GM19397 (cell line): Measurements from ENCODE around the gene RHEB.

Experiments used
- ATAC-seq: cut with Tn5 transposase; IDR thresholded peaks from one replicate; pipeline ENCODE4 v1.9.1; 2021; ENCODE audit warnings: mild to moderate bottlenecking, moderate library complexity; ENCODE audit not compliant: unreplicated experiment

RHEB gene

DNA sequence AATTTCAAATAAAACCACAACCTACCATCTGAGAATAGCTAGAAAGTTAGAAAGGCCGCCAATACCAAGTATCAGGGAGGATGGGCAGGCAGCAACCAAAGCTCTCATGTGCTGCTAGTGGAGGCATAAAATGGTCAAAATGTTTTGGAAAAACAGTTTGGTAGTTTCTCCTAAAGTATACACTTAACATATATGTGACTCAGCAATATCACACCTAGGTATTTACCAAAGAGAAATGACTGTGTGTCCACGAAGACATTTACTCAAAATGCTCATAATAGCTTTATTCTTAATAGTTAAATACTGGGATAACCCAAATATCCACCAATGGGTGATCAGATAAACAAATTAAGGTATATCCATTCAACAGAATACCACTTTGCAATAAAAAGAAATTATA, 14.3 kb downstream of the RHEB start:
- no peak for ATAC-seq

GRCh38 chr7:151504715-151505326, 14.9 kb downstream of the RHEB start:
- ATAC-seq, result no peak

DNA sequence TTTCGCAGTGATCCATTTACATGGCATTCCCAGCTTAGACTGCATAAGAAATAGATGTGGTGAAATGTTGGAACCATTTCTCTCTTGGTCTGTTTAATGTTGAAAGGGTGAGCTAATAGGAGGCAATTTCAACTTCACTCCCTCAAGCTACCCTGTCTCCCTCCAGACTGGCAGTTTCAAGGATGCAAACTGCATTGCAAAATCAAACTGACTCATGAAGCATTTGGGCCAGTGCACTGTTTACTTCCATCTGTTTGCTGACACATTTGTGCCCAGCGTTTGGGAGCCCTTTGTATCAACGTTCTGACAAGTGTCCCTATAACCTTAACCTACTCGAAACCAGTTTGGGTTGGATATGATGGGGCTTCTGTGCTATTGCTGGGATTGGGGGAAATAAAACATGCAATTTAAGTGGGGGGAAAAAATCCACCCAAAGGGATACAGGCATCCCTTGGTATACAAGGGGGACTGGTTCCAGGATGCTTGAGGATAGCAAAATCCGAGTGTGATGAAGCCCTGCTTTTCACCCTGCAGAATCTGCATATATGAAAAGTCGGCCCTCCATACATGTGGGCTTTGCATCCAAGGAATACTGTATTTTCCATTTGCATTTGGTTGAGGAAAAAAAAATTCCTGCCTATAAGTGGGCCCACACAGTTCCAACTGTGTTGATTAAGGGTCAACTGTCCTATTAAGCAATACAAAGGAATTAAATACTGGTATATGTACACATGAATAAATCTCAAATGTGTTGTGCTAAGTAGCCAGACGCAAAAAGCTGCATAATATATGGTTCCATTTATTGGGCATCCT, 15.6 kb downstream of the RHEB start:
- no peak for ATAC-seq

- ATAC-seq, result no peak
These were observed 18.0 kb downstream of the RHEB start for GRCh38 chr7:151501676-151502075.

DNA sequence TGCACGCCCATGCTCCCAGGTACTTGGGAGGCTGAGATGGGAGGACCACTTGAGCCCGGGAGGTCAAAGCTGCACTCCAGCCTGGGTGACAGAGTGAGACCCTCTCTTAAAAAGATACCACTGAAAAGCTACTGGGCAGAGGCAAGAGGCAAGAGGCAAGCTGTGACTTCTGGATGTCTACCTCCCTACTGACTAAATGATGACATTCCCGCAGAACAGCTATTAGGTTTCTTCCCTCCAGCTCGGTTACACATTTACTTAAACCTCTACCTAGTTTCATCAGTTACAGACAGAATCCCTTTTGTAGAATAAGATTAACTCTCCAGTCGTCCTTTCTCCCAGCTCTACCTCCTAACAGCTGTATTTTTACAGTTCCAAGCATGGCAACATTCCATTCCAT, 21.2 kb downstream of the RHEB start:
- ATAC-seq, result no peak

DNA sequence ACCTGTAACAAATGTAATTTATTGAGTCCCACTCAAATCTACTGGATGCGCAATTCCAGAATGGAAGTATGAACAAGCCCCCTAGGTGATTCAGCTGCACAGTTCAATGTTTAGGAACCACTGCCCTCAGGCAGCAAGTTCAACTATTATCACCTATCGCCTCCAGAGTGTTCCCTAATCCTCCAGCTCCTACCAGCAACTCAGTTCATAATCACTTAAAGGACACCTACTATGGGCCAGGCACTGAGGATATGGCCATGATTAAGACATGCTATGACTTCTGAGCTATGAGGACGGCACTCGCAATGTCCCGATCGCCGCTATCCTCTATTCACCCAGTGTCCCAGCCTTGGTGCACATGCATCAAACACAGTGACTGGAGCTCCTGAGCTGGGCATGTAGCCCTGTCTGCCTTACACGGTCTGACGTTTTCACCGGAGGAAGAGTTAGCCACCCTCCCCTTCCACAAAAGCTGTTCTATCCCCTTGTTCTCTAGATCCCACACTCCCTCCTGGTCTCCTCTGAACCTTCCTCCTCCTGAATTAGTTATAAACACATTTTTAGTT, 22.3 kb downstream of the RHEB start:
- no peak for ATAC-seq

DNA sequence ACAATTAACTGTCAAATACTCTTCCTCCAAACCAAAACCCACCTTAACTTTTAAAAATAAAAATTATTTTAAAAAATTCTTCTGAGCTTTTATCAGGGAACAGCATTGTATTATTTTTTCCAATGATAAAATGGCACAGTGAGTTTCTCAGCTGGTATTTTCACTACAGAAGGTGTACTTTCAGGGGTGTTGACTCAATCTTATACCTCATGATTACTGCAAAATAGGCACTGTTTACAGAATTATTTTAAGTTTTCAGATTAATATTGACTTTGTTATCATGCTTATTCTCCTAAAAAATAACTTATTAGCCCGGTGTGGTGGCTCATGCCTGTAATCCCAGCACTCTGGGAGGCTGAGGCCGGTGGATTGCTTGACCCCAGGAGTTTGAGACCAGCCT, 24.3 kb downstream of the RHEB start:
- ATAC-seq, result no peak

- ATAC-seq, result no peak
These were observed 25.1 kb downstream of the RHEB start for GRCh38 chr7:151494298-151495284.

DNA sequence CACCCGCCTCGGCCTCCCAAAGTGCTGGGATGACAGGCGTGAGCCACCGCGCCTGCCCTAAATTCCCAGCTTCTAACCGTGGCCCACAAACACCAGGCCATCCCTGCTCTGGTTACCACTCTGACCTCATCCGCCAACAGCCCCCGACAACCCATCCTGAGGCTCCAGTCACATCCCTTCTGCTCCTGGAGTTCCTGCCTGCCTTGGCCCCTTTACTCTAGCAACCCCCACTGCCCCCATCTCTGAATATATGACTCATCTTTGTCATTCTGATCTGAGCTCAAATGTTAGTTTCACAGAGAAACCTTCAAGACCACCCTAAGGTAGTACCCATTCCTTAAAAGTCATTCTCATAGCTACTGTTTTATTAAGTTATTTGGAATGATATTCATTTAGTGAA, 26.6 kb downstream of the RHEB start:
- no peak for ATAC-seq

GRCh38 chr7:151491859-151492258, 27.8 kb downstream of the RHEB start:
- no peak for ATAC-seq

DNA sequence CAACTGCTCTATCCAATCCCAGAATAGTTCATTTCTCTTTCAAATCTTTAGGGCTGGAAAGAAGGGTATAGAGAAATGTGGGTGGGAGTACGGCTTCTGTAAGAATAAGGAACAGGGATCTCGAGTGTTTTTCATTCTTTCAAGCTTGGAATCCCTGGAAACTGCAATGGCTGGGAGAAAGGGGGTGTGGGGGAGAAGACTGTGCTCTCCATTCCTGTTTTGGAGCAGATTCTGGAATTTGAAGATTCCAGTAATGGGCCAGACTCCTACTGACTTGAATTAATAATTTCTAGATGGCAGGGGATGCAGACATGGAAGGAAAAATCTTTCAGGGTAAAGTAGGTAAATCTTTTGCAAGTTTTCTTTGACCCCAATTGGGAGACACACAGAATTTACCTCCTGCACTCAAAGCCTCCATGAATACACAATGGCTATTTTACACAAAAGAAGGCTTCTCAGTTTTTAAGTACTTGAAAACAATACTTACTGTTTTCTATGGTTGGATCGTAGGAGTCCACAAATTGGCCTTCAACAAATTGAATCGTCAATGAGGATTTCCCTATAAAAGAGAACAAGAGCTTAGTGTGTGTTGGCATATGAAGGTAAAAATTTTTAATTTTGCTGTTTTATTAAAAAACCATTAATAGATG, 29.1 kb downstream of the RHEB start:
- ATAC-seq, result no peak

GRCh38 chr7:151489498-151489897, 30.2 kb downstream of the RHEB start:
- ATAC-seq, result no peak

DNA sequence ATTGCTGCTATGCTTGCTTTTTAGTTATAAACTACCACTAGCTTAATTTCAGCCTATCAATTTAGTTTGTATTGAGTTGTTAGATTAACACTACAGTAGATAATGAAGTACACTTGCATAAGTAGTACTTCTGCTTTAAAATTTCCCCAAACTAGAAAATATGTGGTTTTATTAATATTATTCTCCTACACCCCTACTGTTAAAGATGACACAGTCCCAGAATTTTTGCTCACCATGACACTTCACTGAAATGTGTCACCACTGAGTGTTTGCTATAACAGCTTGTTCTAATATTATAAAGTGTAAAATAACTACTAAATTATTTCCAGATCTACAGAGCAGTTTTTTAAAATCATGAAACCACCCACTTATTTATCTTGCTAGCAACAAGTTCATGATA, 31.6 kb downstream of the RHEB start:
- no peak for ATAC-seq

GRCh38 chr7:151487228-151487627, 32.5 kb downstream of the RHEB start:
- ATAC-seq, result no peak

DNA sequence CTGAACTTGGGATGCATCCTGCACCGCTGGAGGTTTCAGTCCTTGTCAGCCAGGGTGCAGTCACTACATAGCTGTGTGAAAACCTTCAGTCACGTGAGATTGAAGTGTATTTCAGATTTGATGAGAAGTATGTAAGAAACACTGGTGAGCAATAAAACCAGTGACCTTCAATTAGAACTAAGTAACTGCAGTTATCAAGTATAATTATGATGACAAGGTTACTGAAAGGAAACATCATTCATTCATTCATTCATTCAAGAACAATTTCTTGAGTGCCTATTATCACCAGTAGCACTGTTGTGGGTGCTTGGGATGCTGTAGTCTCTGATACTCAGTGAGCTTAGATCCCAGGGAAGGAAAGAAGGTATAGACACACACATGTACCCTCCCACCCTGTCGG, 33.6 kb downstream of the RHEB start:
- no peak for ATAC-seq

DNA sequence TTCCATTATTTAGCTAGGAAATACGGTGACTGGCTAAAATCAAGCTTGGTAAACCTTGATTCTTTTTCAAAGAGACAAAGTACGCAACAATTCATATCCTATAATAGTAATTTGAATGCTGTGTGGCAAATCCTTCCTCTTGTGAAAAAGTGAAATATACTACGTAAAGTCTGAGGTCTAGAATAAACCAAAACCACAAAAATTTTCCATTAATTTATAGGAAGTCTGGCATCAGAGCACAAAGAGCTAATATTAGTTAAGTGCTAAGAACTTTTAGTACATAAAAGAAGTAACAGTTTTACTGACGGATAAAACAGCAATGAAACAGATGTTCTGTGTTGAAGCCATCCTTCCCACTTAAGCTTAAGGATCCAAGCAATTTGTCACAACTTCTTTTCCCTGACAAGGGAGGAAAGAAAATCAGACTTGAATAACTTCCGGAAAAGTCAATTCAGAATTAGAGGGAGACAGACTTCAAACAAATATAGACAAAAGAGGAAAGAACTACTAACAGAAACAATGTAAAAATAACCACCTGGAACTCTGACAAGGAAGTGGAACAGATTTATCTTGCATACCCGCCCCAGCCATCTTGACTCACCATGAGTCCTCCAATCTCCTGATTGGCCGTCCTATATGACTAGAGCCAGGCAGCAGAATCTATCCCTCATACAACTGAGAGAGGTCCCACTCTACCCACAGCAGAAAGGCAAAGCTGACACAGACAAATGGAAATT, 34.6 kb downstream of the RHEB start:
- ATAC-seq, result no peak

DNA sequence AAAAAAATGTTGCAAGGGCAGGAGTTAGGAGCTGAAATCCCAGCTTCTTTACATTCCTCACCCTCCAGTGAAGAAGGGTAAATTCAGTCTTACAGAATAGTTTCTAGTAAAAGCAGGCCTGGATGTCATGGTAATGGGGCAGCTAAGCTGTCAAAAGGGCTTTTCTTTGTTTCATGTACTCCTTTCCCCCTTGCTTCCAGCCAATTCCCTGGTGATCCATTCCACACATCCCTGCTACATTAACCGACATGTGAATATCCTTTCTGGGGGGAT, 36.0 kb downstream of the RHEB start:
- ATAC-seq, result no peak

DNA sequence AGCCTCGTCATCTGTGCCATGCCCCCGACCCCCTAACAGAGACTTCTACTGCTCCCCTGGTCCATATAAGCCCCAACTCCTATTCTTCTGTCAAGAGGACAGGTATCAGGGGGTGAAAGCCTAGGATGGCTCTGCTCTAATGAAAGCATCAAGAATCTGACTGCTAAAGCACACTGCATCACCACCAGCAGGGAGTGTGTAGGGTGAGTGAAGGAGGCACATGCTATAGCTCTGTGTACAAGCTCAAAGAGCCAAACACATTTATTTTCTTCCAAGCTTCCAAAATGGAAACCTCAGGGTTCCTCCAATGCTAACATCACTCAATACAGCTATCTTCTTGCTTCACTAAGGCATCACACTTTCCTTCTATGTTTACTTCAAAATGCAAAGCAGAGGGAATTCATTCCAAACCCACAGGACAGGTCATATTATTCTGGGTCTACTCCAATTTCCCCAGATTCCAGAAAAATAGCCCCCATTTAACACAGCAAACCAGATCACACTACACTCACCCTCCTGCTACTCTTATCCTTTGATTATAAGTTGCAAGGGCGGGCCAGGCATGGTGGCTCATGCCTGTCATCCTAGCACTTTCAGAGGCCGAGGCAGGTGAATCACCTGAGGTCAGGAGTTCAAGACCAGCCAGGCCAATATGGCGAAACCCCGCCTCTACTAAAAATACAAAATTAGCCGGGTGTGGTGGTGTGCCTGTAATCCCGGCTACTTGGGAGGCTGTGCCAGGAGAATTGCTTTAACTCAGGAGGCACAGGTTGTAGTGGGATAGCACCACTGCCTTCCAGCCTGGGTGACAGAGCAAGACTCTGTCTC, 36.6 kb downstream of the RHEB start:
- no peak for ATAC-seq
